HEK293 (cell line): ENCODE data around the gene CDH22.

ENCODE experiments used
- CTCF ChIA-PET: fragments of 350-600 bp; formaldehyde crosslinking; extraction: SDS; loops from one replicate; lab custom pipeline; 2021; ENCODE audit warnings: antibody characterized with exemption; lab: Yijun Ruan, JAX
- POLR2A ChIA-PET: fragments of 300-600 bp; formaldehyde crosslinking; extraction: SDS; loops from one replicate; lab custom pipeline; 2020; ENCODE audit warnings: antibody characterized with exemption, inconsistent platforms; lab: Yijun Ruan, JAX
- H3K27ac ChIP-seq: fragments of 200-500 bp; sonication (Bioruptor generic); 2 replicates; pipeline ENCODE4 v1.5.1; 2014; ENCODE audit warnings: low read depth, low read length, control low read depth, inconsistent platforms; ENCODE audit errors: extremely low read depth
- H3K36me3 ChIP-seq, 2 experiments: fragments of 200-500 bp in 1 of 2; sonication (Bioruptor generic) in 1 of 2; 1 replicate in 1 of 2; 2 replicates in 1 of 2; pipeline ENCODE4 v1.5.1; 2014 to 2017; ENCODE audit warnings: inconsistent platforms in 2 of 2, low read length in 2 of 2; ENCODE audit not compliant: control insufficient read depth in 2 of 2, insufficient read depth in 1 of 2
- H3K4me1 ChIP-seq: fragments of 200-500 bp; sonication (Bioruptor generic); 2 replicates; pipeline ENCODE4 v1.5.1; 2014; ENCODE audit warnings: mild to moderate bottlenecking, low read length, inconsistent platforms; ENCODE audit not compliant: control insufficient read depth, insufficient read depth
- H3K4me3 ChIP-seq: 2 replicates; pipeline ENCODE4 v1.5.1; 2011; ENCODE audit warnings: low read depth, mild to moderate bottlenecking, control low read depth, low read length, moderate library complexity
- H3K9me3 ChIP-seq: fragments of 200-500 bp; sonication (Bioruptor generic); 2 replicates; pipeline ENCODE4 v1.5.1; 2014; ENCODE audit warnings: low read depth, low read length, inconsistent platforms; ENCODE audit not compliant: control insufficient read depth, insufficient read depth
- YY2 ChIP-seq: fragments of 450-650 bp; formaldehyde crosslinking; IDR thresholded peaks from 2 replicates; pipeline ENCODE4 v1.5.1; 2016; ENCODE audit warnings: missing biosample characterization, missing genetic modification characterization
- ZFP41 ChIP-seq: fragments of 450-650 bp; formaldehyde crosslinking; IDR thresholded peaks from 2 replicates; pipeline ENCODE4 v1.5.1; 2016; ENCODE audit warnings: missing biosample characterization, missing genetic modification characterization, borderline replicate concordance
- ZFP69B ChIP-seq: fragments of 450-650 bp; formaldehyde crosslinking; IDR thresholded peaks from 2 replicates; pipeline ENCODE4 v1.5.1; 2016; ENCODE audit warnings: missing biosample characterization, missing genetic modification characterization
- ZNF174 ChIP-seq: fragments of 450-650 bp; formaldehyde crosslinking; IDR thresholded peaks from 2 replicates; pipeline ENCODE4 v1.5.0; 2017; ENCODE audit warnings: missing biosample characterization, mild to moderate bottlenecking, missing genetic modification characterization
- ZNF341 ChIP-seq: fragments of 450-650 bp; formaldehyde crosslinking; IDR thresholded peaks from 2 replicates; pipeline ENCODE4; 2016; ENCODE audit warnings: low read depth, missing biosample characterization, missing genetic modification characterization
- ZNF404 ChIP-seq: fragments of 450-650 bp; formaldehyde crosslinking; IDR thresholded peaks from 2 replicates; pipeline ENCODE4 v1.5.1; 2017; ENCODE audit warnings: missing biosample characterization, missing genetic modification characterization
- ZNF530 ChIP-seq: fragments of 450-650 bp; formaldehyde crosslinking; IDR thresholded peaks from 2 replicates; pipeline ENCODE4 v1.5.1; 2016; ENCODE audit warnings: low read depth, missing biosample characterization, missing genetic modification characterization
- ZNF548 ChIP-seq: fragments of 450-650 bp; formaldehyde crosslinking; IDR thresholded peaks from 2 replicates; pipeline ENCODE4 v1.5.1; 2016; ENCODE audit warnings: missing biosample characterization, missing genetic modification characterization
- ZNF558 ChIP-seq: fragments of 450-650 bp; formaldehyde crosslinking; IDR thresholded peaks from 2 replicates; pipeline ENCODE4 v1.5.1; 2016; ENCODE audit warnings: missing biosample characterization, missing genetic modification characterization
- ZNF76 ChIP-seq: fragments of 450-650 bp; formaldehyde crosslinking; IDR thresholded peaks from 2 replicates; pipeline ENCODE4; 2016; ENCODE audit warnings: low read depth, missing biosample characterization, missing genetic modification characterization, borderline replicate concordance
- ZNF837 ChIP-seq: fragments of 450-650 bp; formaldehyde crosslinking; IDR thresholded peaks from 2 replicates; pipeline ENCODE4 v1.5.1; 2016; ENCODE audit warnings: missing biosample characterization, missing genetic modification characterization
- TF ChIP-seq, protein P1 (sequence below): IDR thresholded peaks from 2 replicates; pipeline ENCODE4 v1.6.1; 2011; ENCODE audit warnings: mild to moderate bottlenecking, low read depth, low read length, borderline replicate concordance
- TF ChIP-seq, protein P2 (sequence below): fragments of 450-650 bp; formaldehyde crosslinking; IDR thresholded peaks from 2 replicates; pipeline ENCODE4; 2016; ENCODE audit warnings: missing biosample characterization, missing genetic modification characterization
- TF ChIP-seq, protein P3 (sequence below): fragments of 450-650 bp; formaldehyde crosslinking; IDR thresholded peaks from 2 replicates; pipeline ENCODE4 v1.5.1; 2016; ENCODE audit warnings: missing biosample characterization, missing genetic modification characterization, borderline replicate concordance
- TF ChIP-seq, protein P4 (sequence below): fragments of 450-650 bp; formaldehyde crosslinking; IDR thresholded peaks from 2 replicates; pipeline ENCODE4 v1.5.1; 2016; ENCODE audit warnings: missing biosample characterization, missing genetic modification characterization, low read depth
- TF ChIP-seq, protein P5 (sequence below): fragments of 450-650 bp; formaldehyde crosslinking; IDR thresholded peaks from 2 replicates; pipeline ENCODE4 v1.5.1; 2016; ENCODE audit warnings: missing biosample characterization, missing genetic modification characterization, borderline replicate concordance
- TF ChIP-seq, protein P6 (sequence below): fragments of 450-650 bp; formaldehyde crosslinking; IDR thresholded peaks from 2 replicates; pipeline ENCODE4 v1.5.1; 2016; ENCODE audit warnings: missing biosample characterization, missing genetic modification characterization

CDH22 gene

DNA sequence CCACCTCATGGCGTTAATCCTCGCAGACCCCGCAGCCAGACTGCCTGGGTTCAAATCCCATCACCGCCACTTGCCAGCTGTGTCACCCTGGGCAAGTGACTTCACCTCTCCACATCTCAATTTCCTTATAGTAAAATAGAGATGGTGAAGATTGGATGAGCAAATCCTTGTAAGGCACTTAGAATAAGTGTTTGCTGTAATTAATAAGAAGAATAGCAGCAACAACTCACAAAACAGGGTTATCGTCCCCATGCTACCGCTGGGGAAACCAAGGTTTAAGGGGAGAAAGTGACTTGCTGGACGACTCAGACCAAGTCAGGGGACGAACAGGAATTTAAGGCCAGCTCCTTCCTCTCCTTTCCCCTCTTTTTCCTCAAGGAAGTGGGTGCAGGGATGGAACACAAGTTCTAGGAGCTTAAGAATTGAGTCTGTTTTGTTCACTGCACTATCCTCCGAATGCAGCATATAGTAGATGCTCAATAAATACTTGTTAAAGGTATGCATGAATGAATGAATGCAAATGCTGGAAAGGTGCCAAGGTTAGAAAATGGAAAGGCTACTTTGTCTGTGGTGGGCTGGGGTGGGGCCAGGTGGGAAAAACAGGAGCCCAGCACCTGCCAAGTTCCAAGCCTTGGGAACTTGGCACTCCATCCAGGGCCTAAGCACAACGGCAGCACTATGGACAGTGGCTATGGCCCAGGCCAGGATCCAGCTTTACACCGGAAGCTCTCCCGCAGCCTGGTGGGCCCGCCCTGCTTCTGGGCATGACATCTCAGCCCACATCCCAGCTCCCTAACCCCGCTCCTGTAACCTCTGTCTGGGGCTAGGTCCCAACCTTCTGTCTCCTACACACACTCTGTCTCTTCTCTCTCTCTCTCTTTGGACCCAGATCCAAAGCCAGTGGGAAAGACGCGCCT is 4.9 kb upstream of the CDH22 start (continued):
- TF ChIP-seq, protein P1, sequence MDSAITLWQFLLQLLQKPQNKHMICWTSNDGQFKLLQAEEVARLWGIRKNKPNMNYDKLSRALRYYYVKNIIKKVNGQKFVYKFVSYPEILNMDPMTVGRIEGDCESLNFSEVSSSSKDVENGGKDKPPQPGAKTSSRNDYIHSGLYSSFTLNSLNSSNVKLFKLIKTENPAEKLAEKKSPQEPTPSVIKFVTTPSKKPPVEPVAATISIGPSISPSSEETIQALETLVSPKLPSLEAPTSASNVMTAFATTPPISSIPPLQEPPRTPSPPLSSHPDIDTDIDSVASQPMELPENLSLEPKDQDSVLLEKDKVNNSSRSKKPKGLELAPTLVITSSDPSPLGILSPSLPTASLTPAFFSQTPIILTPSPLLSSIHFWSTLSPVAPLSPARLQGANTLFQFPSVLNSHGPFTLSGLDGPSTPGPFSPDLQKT, result no peak
- TF ChIP-seq ZNF558, result no peak
- TF ChIP-seq ZFP69B (tag by site-specific recombination), result peak; percentile 57; the same call in 1 of the 2 replicates
- TF ChIP-seq, protein P2, sequence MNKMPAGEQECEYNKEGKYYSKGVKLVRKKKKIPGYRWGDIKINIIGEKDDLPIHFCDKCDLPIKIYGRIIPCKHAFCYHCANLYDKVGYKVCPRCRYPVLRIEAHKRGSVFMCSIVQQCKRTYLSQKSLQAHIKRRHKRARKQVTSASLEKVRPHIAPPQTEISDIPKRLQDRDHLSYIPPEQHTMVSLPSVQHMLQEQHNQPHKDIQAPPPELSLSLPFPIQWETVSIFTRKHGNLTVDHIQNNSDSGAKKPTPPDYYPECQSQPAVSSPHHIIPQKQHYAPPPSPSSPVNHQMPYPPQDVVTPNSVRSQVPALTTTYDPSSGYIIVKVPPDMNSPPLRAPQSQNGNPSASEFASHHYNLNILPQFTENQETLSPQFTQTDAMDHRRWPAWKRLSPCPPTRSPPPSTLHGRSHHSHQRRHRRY (tag by site-specific recombination), result no peak
- no peak for TF ChIP-seq ZNF174 (tag by site-specific recombination)
- TF ChIP-seq, protein P3, sequence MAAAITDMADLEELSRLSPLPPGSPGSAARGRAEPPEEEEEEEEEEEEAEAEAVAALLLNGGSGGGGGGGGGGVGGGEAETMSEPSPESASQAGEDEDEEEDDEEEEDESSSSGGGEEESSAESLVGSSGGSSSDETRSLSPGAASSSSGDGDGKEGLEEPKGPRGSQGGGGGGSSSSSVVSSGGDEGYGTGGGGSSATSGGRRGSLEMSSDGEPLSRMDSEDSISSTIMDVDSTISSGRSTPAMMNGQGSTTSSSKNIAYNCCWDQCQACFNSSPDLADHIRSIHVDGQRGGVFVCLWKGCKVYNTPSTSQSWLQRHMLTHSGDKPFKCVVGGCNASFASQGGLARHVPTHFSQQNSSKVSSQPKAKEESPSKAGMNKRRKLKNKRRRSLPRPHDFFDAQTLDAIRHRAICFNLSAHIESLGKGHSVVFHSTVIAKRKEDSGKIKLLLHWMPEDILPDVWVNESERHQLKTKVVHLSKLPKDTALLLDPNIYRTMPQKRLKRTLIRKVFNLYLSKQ, result no peak

DNA sequence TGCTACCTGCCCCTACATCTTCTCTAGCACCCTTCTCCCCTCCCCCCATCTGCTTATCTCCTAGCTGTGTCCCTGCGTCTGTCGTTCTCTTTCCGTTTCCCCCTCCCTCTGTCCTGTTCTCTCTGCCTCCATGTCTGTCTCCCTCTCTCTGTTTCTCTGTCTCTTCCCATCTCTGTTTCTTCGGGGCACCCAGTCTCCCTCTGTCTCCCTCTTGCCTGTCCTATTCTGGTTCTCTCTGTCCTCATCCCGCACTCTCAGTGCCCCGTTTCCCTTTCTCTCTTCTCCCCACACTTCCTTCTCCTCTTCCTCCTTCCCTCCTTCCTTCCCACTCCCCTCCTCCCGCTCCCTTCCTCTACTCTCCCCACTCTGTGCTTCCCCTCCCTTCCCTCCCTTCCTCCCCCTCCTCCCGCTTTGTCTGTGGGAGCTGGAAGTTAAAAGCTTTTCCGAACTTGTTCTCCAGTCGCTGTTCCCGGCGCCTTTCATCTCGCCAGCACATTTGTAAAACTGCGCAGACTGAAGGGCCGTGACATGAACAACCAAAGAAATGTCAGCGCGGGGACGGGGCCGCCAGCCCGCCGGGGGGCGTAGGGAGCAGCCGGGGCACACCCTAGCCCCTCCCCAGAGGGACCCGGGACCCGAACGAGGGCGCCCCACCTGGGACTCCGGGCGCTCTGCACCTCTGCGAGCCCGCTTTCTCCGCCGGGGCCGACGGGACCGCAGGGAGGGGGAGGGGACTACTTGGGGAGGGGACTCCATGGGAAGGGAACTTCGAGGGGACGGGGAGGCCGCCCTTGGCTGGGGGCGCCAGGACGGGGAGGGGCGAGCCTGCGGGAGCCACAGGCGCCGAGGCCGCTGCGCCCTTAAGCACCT is 4.0 kb upstream of the CDH22 start:
- ChIA-PET CTCF (interaction anchor here (0.6 to 1.5 kb wide), 4 partner anchors 101 to 298 kb away, joined by 3 to 7 read pairs (median 4); no protein-coding TSS in a partner anchor), POLR2A (no interaction called here)
- TF ChIP-seq ZNF174 (tag by site-specific recombination), result no peak
- no peak for TF ChIP-seq ZNF548 (tag by site-specific recombination)
- no peak for TF ChIP-seq ZNF404 (tag by site-specific recombination)
- peak; percentile 88 for TF ChIP-seq ZNF341 (tag by site-specific recombination)
- TF ChIP-seq, protein P4, sequence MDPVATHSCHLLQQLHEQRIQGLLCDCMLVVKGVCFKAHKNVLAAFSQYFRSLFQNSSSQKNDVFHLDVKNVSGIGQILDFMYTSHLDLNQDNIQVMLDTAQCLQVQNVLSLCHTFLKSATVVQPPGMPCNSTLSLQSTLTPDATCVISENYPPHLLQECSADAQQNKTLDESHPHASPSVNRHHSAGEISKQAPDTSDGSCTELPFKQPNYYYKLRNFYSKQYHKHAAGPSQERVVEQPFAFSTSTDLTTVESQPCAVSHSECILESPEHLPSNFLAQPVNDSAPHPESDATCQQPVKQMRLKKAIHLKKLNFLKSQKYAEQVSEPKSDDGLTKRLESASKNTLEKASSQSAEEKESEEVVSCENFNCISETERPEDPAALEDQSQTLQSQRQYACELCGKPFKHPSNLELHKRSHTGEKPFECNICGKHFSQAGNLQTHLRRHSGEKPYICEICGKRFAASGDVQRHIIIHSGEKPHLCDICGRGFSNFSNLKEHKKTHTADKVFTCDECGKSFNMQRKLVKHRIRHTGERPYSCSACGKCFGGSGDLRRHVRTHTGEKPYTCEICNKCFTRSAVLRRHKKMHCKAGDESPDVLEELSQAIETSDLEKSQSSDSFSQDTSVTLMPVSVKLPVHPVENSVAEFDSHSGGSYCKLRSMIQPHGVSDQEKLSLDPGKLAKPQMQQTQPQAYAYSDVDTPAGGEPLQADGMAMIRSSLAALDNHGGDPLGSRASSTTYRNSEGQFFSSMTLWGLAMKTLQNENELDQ (tag by site-specific recombination), result no peak
- 0 out of 2 replicates have a peak, but pooled peaks have one; percentile 55 for TF ChIP-seq ZNF76 (tag by site-specific recombination)
- TF ChIP-seq ZNF530, result no peak
- TF ChIP-seq, protein P5, sequence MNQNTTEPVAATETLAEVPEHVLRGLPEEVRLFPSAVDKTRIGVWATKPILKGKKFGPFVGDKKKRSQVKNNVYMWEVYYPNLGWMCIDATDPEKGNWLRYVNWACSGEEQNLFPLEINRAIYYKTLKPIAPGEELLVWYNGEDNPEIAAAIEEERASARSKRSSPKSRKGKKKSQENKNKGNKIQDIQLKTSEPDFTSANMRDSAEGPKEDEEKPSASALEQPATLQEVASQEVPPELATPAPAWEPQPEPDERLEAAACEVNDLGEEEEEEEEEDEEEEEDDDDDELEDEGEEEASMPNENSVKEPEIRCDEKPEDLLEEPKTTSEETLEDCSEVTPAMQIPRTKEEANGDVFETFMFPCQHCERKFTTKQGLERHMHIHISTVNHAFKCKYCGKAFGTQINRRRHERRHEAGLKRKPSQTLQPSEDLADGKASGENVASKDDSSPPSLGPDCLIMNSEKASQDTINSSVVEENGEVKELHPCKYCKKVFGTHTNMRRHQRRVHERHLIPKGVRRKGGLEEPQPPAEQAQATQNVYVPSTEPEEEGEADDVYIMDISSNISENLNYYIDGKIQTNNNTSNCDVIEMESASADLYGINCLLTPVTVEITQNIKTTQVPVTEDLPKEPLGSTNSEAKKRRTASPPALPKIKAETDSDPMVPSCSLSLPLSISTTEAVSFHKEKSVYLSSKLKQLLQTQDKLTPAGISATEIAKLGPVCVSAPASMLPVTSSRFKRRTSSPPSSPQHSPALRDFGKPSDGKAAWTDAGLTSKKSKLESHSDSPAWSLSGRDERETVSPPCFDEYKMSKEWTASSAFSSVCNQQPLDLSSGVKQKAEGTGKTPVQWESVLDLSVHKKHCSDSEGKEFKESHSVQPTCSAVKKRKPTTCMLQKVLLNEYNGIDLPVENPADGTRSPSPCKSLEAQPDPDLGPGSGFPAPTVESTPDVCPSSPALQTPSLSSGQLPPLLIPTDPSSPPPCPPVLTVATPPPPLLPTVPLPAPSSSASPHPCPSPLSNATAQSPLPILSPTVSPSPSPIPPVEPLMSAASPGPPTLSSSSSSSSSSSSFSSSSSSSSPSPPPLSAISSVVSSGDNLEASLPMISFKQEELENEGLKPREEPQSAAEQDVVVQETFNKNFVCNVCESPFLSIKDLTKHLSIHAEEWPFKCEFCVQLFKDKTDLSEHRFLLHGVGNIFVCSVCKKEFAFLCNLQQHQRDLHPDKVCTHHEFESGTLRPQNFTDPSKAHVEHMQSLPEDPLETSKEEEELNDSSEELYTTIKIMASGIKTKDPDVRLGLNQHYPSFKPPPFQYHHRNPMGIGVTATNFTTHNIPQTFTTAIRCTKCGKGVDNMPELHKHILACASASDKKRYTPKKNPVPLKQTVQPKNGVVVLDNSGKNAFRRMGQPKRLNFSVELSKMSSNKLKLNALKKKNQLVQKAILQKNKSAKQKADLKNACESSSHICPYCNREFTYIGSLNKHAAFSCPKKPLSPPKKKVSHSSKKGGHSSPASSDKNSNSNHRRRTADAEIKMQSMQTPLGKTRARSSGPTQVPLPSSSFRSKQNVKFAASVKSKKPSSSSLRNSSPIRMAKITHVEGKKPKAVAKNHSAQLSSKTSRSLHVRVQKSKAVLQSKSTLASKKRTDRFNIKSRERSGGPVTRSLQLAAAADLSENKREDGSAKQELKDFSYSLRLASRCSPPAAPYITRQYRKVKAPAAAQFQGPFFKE (tag by site-specific recombination), result no peak
- no peak for TF ChIP-seq ZFP41
- TF ChIP-seq ZNF837 (tag by site-specific recombination), result no peak
- TF ChIP-seq, protein P6, sequence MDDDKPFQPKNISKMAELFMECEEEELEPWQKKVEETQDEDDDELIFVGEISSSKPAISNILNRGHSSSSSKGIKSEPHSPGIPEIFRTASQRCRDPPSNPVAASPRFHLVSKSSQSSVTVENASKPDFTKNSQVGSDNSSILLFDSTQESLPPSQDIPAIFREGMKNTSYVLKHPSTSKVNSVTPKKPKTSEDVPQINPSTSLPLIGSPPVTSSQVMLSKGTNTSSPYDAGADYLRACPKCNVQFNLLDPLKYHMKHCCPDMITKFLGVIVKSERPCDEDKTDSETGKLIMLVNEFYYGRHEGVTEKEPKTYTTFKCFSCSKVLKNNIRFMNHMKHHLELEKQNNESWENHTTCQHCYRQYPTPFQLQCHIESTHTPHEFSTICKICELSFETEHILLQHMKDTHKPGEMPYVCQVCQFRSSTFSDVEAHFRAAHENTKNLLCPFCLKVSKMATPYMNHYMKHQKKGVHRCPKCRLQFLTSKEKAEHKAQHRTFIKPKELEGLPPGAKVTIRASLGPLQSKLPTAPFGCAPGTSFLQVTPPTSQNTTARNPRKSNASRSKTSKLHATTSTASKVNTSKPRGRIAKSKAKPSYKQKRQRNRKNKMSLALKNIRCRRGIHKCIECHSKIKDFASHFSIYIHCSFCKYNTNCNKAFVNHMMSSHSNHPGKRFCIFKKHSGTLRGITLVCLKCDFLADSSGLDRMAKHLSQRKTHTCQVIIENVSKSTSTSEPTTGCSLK, result no peak
- no peak for TF ChIP-seq YY2 (tag by site-specific recombination)

More for the DNA sequence above, 4.0 kb upstream of the CDH22 start:
- Histone ChIP-seq H3K4me1 (peaks cover 2% of the 10 kb centered on the region; the same call in 1 of the 2 replicates), H3K4me3 (peak overlapping the region; percentile 8; the same call in 1 of the 2 replicates), H3K36me3 (no peaks in the 10 kb centered on the region), H3K9me3 (no peaks in the 10 kb centered on the region), H3K27ac (no peak overlapping the region)
